ENCODE measurements around the gene FFAR2.
"Not testable (repeated sequence)": the region's sequence is repeated elsewhere in the genome, so short reads cannot be mapped to it uniquely, and the experiment has no call there.

FFAR2 gene

GRCh38 chr19:35447606-35448469, at the start of gene FFAR2:
FFAR2 (plus strand) TSS chr19:35448257; CDS start chr19:35449715, 1,458 bp downstream.
- DNase-seq: no peak

DNA sequence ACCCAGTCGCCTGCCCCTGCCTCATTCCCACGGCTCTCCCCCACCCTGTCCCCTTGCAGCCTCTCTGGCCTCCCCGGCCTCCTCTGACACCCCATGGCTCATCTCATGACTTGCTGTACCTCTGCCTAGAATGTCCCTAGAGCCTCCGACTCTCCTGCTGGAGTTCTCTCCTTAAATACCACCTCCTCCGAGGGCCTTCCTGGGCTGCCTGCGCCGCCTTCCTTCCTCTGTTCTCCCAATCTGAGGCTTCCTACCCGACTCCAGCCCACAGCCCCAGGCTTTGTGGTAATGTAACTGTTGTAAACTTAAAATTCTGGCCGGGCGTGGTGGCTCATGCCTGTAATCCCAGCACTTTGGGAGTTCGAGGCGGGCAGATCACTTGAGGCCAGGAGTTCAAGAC, 49.5 kb upstream of the FFAR2 start:
- DNase-seq: no peak

GRCh38 chr19:35399231-35399630, 48.8 kb upstream of the FFAR2 start:
- no peak for DNase-seq

- no peak for DNase-seq
These were observed 47.9 kb upstream of the FFAR2 start for GRCh38 chr19:35399948-35400772.

DNA sequence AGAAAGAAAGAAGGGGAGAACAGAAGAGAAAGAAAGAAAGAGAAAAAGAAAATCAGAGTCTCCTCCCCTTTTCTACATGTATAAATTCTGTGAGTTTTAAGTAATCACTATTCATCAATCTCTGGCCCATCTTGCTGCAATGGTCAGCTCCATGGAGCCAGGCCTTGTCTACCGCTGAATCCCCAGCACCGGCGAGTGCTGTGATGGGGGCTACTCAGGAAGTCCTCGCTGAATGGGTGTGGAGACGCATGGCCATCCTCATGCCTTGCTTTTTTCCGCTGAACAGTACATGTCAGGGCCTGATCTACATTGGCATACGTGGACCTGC, 47.3 kb upstream of the FFAR2 start:
- DNase-seq: no peak

GRCh38 chr19:35401416-35401815, 46.6 kb upstream of the FFAR2 start:
- DNase-seq: not testable (repeated sequence)

DNA sequence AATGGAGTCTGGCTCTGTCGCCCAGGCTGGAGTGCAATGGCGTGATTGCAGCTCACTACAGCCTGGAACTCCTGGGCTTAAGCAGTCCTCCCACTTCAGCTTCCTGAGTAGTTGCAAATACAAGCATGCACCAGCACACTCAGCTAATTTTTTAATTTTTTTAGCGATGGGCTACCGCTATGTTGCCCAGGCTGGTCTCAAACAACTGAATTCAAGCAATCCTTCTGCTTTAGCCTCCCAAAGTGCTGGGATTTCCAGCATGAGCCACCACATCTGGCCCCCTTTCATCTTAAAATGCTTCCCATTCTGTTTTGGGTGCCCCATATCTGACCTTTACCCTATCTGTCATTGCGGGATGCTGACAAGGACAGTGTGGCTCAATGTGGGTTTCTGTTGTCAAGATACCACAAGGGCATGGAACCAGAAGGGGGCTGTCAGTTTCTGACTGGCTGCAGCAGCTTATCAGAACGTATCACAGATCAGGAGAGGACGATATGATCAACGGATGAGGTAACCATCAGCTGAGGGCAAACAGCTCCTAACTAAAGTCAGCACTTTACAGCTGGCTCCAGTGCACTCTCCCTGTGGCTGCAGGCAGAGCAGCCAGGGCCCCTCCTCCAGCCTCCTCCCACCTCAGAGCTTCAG, 44.8 kb upstream of the FFAR2 start:
- no peak for DNase-seq

GRCh38 chr19:35404879-35405622, 43.0 kb upstream of the FFAR2 start:
- no peak for DNase-seq

DNA sequence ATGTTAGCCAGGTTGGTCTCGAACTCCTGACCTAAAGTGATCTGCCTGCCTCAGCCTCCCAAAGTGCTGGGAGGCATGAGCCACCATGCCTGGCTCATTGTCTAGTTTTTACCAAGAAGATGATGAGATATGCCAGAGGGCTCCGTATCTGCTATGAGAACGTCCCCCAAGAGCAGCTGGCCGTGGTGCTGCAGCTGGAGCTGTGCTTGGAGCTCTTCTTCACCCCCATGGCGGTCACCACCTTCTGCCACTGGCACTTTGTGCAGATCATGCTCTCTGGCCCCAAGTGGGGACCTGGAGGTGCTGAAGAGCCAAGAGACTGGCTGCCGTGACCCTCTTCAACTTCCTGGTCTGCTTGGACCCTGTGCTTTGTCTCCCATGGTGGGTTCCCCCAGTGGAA, 40.4 kb upstream of the FFAR2 start:
- DNase-seq: no peak

DNA sequence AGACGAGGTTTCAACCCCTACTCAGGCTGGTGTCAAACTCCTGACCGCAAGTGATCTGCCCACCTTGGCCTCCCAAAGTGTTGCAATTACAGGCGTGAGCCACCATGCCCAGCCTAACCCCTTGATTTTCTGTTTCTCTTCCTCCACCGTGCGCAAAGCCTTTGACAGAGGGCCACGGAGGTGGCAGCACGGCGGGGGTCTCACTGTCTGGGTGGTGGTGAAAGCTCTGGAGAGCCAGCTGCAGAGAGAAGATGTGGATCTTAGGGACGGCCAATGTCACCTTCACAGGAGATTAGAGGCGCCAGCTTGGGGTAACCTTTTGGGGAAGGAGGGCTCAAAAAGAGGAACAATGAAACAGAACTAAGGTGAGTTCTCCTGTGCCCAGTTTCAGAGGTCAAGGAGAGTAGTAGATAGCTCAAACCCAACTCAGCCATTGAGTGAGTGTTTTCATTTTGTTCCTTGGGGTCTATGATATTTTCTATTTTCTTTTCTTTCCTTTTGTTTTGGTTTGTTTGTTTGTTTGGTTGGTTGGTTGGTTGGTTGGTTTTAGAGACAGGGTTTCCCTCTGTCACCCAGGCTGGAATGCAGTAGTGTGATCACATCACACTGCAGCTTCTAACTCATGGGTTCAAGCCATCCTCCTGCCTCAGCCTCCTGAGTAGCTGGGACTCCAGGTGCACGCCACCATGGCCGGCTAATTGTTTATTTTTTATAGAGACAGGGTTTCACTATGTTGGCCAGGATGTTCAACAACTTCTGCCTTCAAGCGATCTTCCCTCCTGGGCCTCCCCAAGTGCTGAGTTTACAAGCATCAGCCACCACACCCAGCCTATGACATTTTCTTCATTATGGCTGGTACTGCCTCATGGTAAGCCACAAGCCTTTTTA, 39.5 kb upstream of the FFAR2 start:
- no peak for DNase-seq

GRCh38 chr19:35409191-35409590, 38.9 kb upstream of the FFAR2 start:
- DNase-seq: no peak

GRCh38 chr19:35410487-35410886, 37.6 kb upstream of the FFAR2 start:
- no peak for DNase-seq

DNA sequence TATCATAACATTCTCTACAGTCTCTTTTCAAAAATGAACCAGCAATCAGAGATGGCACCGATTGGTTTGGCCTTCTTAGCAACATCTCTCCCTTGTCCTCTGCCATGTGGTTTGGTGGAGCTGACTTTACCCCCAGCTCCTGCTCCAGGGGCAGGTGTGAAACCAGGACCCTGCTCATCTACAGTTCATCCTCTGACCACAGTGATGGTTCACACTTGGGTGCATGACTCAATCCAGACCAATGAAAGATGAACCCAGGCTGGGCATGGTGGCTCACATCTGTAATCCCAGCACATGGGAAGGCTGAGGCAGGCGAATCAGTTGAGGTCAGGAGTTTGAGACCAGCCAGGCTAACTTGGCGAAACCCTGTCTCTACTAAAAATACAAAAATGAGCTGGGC, 33.6 kb upstream of the FFAR2 start:
- DNase-seq: no peak

GRCh38 chr19:35416331-35416730, 31.7 kb upstream of the FFAR2 start:
- DNase-seq: no peak

DNA sequence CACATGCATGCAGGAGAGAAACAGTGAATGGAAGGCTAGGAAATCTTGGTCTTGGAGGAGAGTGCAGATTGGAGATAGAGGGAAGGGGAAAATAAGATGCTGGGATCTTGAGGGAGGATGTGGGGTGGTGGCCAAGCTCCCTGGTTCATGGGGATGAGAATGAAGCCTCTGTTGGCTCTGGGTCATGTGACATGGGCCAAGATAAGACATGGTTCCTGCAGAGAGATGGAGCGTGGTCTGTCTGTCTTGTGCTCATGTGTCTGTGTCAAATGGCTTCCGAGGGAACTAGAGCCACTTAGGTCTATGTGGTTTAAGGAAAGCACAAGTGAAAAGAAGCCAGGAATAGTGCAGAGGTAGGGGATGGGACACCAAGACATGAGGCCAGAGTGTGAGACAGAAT, 30.8 kb upstream of the FFAR2 start:
- DNase-seq: no peak

DNA sequence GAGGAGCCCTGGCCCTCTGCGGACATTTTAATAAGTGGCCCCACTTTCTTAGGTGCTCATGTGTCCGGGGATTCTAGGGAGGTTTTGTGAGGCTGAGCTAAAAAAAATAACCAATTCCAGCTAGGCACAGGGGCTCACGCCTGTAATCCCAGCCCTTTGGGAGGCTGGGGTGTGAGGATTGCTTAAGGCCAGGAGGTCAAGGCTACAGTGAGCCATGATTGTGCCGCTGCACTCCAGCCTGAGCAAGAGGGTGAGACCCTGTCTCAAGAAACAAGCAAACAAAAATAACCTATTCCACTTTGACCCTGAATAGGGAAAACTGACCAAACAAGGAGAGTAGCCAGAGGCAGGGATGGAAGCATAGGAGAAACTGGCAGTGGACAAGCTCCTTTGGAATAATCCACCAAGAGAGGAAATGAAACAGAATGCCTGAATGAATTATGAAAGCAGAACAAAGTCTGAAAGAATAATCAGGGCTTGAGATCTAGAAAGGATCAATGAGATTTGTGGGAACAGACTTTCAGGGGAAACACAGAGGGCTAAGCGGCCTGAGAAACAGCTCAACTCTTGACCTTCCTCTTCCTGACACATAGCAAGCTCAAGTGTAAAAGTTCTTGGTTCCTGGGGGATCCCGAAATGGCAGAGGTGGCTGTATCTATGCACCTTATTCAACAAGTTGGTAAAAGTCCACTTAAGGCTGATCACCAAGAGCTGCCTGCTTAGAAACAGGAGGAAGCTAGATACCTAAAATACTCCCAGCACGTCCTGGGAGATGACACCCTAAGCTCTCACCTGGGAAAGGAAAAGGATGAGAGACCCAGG, 30.1 kb upstream of the FFAR2 start:
- DNase-seq: no peak

GRCh38 chr19:35419046-35419445, 29.0 kb upstream of the FFAR2 start:
- DNase-seq: no peak

DNA sequence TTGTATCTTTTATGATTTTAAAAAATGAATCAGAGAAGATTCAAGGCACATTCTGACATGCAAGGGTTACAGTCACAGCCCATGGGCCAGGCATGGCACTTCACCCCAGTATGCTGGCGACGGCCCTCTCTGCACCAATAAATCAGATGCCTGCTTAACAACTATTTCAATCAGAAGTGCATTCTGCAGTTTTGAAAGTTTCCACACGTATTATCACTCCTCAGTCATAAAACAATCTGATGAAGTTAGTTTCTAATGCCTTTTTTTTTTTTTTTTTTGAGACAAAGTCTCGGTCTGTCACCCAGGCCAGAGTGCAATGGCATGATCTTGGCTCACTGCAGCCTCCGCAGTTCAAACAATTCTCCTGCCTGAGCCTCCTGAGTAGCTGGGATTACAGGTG, 28.3 kb upstream of the FFAR2 start:
- no peak for DNase-seq

- DNase-seq: no peak
These were observed 26.7 kb upstream of the FFAR2 start for GRCh38 chr19:35421362-35421761.

GRCh38 chr19:35423406-35423805, 24.7 kb upstream of the FFAR2 start:
- not testable (repeated sequence) for DNase-seq

GRCh38 chr19:35425682-35426081, 22.4 kb upstream of the FFAR2 start:
- no peak for DNase-seq

Measured in SIG-M5 (cell line).